ENCODE measurements around the gene RNF145. TPM values are rescaled to one million over a fixed set of nuclear protein-coding genes. Genes with fewer than 3 reads are reported as not detected.
"Not testable (repeated sequence)": the region's sequence is repeated elsewhere in the genome, so short reads cannot be mapped to it uniquely, and the experiment has no call there.

RNF145 gene
- total RNA-seq, 1 donor from 2014 or later = 37.2 TPM

DNA sequence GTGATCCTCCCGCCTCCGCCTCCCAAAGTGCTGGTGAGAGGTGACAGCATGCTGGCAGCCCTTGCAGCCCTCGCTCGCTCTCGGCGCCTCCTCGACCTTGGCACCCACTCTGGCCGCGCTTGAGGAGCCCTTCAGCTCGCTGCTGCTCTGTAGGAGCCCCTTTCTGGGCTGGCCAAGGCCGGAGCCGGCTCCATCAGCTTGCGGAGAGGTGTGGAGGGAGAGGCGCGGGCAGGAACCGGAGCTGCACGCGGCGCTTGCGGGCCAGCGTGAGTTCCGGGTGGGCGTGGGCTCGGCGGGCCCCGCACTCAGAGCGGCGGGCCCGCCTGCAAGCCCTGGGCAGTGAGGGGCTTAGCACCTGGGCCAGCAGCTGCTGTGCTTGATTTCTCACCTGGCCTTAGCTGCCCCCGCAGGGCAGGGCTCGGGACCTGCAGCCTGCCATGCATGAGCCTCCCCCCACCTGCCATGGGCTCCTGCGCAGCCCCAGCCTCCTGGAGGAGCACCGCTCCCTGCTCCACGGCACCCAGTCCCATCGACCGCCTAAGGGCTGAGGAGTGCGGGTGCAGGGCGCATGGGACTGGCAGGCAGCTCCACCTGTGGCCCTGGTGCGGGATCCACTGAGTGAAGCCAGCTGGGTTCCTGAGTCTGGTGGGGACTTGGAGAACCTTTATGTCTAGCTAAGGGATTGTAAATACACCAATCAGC is 90.2 kb downstream of the RNF145 start:
- not testable (repeated sequence) for DNase-seq (ENCODE audit: low read depth in 2 of 2)

DNA sequence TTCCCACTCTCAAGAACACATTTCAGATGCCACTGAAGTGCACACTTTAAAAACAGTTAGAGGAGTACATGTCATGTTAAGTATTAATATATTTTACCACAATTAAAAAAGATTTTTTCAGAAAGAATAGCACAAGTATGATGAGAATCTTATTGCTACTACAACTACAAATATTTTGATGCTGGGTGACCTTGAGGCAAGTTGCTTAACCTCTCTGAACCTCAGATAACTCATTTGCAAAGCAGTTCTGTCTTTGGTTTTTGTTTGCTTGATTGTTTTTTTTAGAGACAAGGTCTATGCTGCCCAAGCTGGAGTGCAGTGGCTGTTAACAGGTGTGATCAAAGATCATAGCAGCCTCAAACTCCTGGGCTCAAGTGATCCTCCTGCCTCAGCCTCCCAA is 95.9 kb downstream of the RNF145 start:
- DNase-seq (ENCODE audit: low read depth in 2 of 2) = no peak

DNA sequence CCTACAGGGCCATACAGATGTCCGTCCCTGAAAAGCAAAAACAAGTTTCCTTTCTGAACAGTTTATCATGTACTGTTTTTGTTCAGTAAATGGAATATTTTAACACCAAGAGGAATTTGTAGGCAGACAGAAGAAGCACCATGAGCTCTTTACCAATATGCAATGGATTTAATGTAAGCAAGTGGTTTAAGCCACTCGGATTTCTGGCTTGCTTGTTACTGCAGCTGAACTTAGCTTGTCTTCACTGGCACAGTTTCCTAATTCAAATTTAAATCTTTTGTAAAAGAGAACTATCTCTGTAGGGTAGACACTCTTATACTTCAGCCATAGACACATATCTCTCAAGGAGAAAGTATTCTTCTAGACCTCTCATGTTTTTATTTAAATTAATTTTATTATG is 96.9 kb downstream of the RNF145 start:
- DNase-seq (ENCODE audit: low read depth in 2 of 2) = no peak

Other genes starting within 250 kb of the RNF145 start
- gene EBF1, start 109.6 kb downstream of the RNF145 start, total RNA-seq = 1.5 and 2.1 TPM in 2 replicates
- 10.3 and 11.3 TPM in 2 replicates for gene UBLCP1, start 53.7 kb upstream of the RNF145 start, total RNA-seq
- gene IL12B, start 120.9 kb upstream of the RNF145 start, total RNA-seq = not detected in 2 replicates